B cell (primary cell): Measurements from ENCODE around the gene GPR152. TPM values are rescaled to one million over a fixed set of nuclear protein-coding genes. Genes with fewer than 3 reads are reported as not detected.

Source experiments
- ATAC-seq: fragments of 200-7000 bp; cut with Tn5 transposase; one replicate; pipeline ENCODE4 v1.10.0; 2021; ENCODE audit warnings: low read depth, mild to moderate bottlenecking, moderate number of reproducible peaks, moderate library complexity
- CTCF ChIA-PET: fragments of 350-600 bp; sonication (Branson Sonifier 250); formaldehyde crosslinking; loops from one replicate; lab custom pipeline; 2021; ENCODE audit warnings: antibody characterized with exemption, inconsistent platforms; lab: Charles Lee
- POLR2A ChIA-PET: fragments of 350-600 bp; sonication (Branson Sonifier 250); formaldehyde crosslinking; loops from one replicate; lab custom pipeline; 2021; ENCODE audit warnings: antibody characterized with exemption; lab: Charles Lee
- DNase-seq: peaks from one replicate; pipeline ENCODE4 v3.0.0; 2013
- H2AFZ ChIP-seq: 2 replicates; pipeline ENCODE4 v1.6.1; 2012; ENCODE audit warnings: mild to moderate bottlenecking, low read depth, low read length; ENCODE audit not compliant: insufficient read depth, poor library complexity, severe bottlenecking
- H3K27ac ChIP-seq, 2 donors: 1 replicate in 1 of 2; 2 replicates in 1 of 2; pipeline ENCODE4 v1.5.1; 2012 to 2013; ENCODE audit warnings: low read length in 2 of 2, mild to moderate bottlenecking in 2 of 2, moderate library complexity in 1 of 2
- H3K27me3 ChIP-seq, 4 experiments: fragments of 200-600 bp in 1 of 4; sonication (generic) in 1 of 4; replicated peaks in 1 of 4; 1 replicate in 2 of 4; 2 replicates in 2 of 4; pipeline versions ENCODE4 v1.6.1 to v1.7.0; 2013 to 2016; ENCODE audit warnings: low read length in 3 of 4, mild to moderate bottlenecking in 2 of 4, mixed read lengths in 1 of 4, moderate library complexity in 1 of 4; ENCODE audit not compliant: insufficient read depth in 4 of 4, control insufficient read depth in 3 of 4; ENCODE audit errors: control extremely low read depth in 1 of 4
- H3K36me3 ChIP-seq, 2 experiments: replicated peaks in 1 of 2; 1 replicate in 1 of 2; 2 replicates in 1 of 2; pipeline versions ENCODE4 v1.6.1 to v1.7.1; 2013; ENCODE audit warnings: low read length in 1 of 2; ENCODE audit not compliant: insufficient read depth in 2 of 2, control insufficient read depth in 1 of 2; ENCODE audit errors: control extremely low read depth in 1 of 2, extremely low read depth in 1 of 2
- H3K4me1 ChIP-seq, 2 donors: fragments of 200-600 bp in 1 of 2; sonication (generic) in 1 of 2; 1 replicate in 1 of 2; 2 replicates in 1 of 2; pipeline versions ENCODE4 v1.5.1 to v1.6.1; 2013 to 2017; ENCODE audit warnings: low read length in 2 of 2; ENCODE audit not compliant: control insufficient read depth in 2 of 2, insufficient read depth in 2 of 2
- H3K4me2 ChIP-seq: replicated peaks from 2 replicates; pipeline ENCODE3; 2012; ENCODE audit warnings: mild to moderate bottlenecking, low read depth, low read length; ENCODE audit not compliant: poor library complexity, severe bottlenecking
- H3K4me3 ChIP-seq, 5 experiments: fragments of 200-600 bp in 1 of 5; sonication (generic) in 1 of 5; 1 replicate in 3 of 5; 2 replicates in 2 of 5; pipeline versions ENCODE4 v1.5.1 to v1.7.0; 2011 to 2016; ENCODE audit warnings: low read length in 4 of 5, mild to moderate bottlenecking in 4 of 5, low read depth in 2 of 5, control low read depth in 1 of 5, moderate library complexity in 1 of 5; ENCODE audit not compliant: insufficient read depth in 1 of 5; ENCODE audit errors: control extremely low read depth in 1 of 5, extremely low read depth in 1 of 5
- H3K79me2 ChIP-seq: fragments of 200-600 bp; sonication (generic); one replicate; pipeline ENCODE4 v1.6.0; 2016; ENCODE audit warnings: low read length; ENCODE audit not compliant: control insufficient read depth, insufficient read depth
- H3K9ac ChIP-seq: fragments of 200-600 bp; sonication (generic); 2 replicates; pipeline ENCODE4 v1.6.1; 2017; ENCODE audit warnings: mild to moderate bottlenecking, low read length, moderate library complexity
- H3K9me3 ChIP-seq, 3 donors: one replicate each; pipeline versions ENCODE4 v1.6.1 to v1.7.1; 2013; ENCODE audit warnings: low read length in 2 of 3; ENCODE audit not compliant: control insufficient read depth in 2 of 3, insufficient read depth in 1 of 3; ENCODE audit errors: control extremely low read depth in 1 of 3
- H4K20me1 ChIP-seq: 2 replicates; pipeline ENCODE4 v1.6.0; 2012; ENCODE audit warnings: mild to moderate bottlenecking, low read length; ENCODE audit not compliant: insufficient read depth, control insufficient read depth, poor library complexity, severe bottlenecking
- H3K27ac Mint-ChIP-seq: one replicate; pipeline ENCODE4 v1.8.0; 2021; ENCODE audit warnings: mixed read lengths
- H3K27me3 Mint-ChIP-seq: one replicate; pipeline ENCODE4 v1.8.0; 2021; ENCODE audit warnings: mixed read lengths
- H3K4me1 Mint-ChIP-seq: one replicate; pipeline ENCODE4 v1.8.0; 2021; ENCODE audit warnings: mixed read lengths
- H3K4me3 Mint-ChIP-seq: one replicate; pipeline ENCODE4 v1.8.0; 2021; ENCODE audit warnings: mixed read lengths
- H3K9me3 Mint-ChIP-seq: one replicate; pipeline ENCODE4 v1.8.0; 2022; ENCODE audit warnings: mixed read lengths; ENCODE audit not compliant: insufficient read depth
- EZH2 ChIP-seq: IDR thresholded peaks from 2 replicates; pipeline ENCODE4 v1.6.1; 2012; ENCODE audit warnings: borderline replicate concordance, low read depth, mild to moderate bottlenecking, moderate library complexity, low read length; ENCODE audit not compliant: insufficient read depth, poor library complexity, severe bottlenecking
- WGBS: methylation state at CpG from one replicate; pipeline ENCODE4 v1.1.5; 2013; ENCODE audit warnings: missing lambda C conversion rate; ENCODE audit not compliant: insufficient coverage; 5-methylcytosine and 5-hydroxymethylcytosine counted together
- intact Hi-C: fragments of 100-400 bp; cut with micrococcal nuclease; formaldehyde crosslinking; loops from one replicate; pipeline ENCODE4 v1.10.0; 2022
- polyA plus RNA-seq: library from polyadenylated mRNA; depleted of rRNA; stranded (reverse); fragments of >200 nt; gene quantifications from 2 replicates; pipeline ENCODE4 v1.2.3, GENCODE V29; 2012
- total RNA-seq, 2 donors: library from RNA; stranded (reverse); fragments of 120-200 nt in 1 of 2; gene quantifications; 1 replicate in 1 of 2; 2 replicates in 1 of 2; pipeline versions ENCODE4 v1.2.3 to v1.2.4, GENCODE V29; 2013 to 2022
- TF ChIP-seq, protein P1 (sequence below): fragments of 200-600 bp; IDR thresholded peaks from one replicate; pipeline ENCODE4 v1.8.0; 2022; ENCODE audit warnings: antibody characterized with exemption, mild to moderate bottlenecking

The GPR152 gene
- total and polyA plus RNA-seq, 2 donors (not counting 1 experiment from before 2014, with no cell fraction given) = 0.24 TPM; not detected in 1

DNA sequence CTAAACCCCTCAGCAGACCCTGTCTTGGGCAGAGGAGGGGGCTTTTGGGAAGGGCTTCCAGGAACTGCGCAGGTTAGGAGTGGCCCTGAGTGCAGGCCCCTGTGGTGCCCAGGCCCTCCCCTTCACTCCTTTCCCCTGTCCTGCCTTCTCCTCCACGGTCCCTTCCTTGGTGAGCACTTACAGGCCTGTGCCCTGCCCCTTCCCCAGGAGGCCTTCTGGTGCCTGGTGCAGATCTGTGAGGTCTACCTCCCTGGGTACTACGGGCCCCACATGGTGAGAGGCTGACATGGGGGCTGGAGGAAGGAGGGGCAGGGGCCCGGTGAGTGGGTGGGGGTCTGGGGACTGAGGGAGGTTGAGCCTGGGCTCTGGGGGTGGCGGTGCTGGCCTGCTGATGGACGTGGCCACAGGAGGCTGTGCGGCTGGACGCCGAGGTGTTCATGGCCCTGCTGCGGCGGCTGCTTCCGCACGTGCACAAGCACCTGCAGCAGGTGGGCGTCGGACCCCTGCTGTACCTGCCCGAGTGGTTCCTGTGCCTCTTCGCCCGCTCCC, 46.0 kb downstream of the GPR152 start:
- POLR2A ChIA-PET = interaction anchor here (1.0 to 4.2 kb wide), 6 partner anchors 13 to 77 kb away, joined by 5 to 78 read pairs (median 10); partner anchors contain the start of genes PTPRCAP, RPS6KB2 and TMEM134
- H3K27me3 ChIP-seq = no peaks in the 10 kb centered on the region
- H3K4me3 ChIP-seq = peak overlapping the region in 4 of 5 experiments; percentile 7 to 96 (median 36)
- peaks cover 0 to 2% (median 0%) of the 10 kb centered on the region in 3 donors for H3K9me3 ChIP-seq
- WGBS = 73% methylated on average over 17 of the region's 18 CpGs
- no peak for TF ChIP-seq EZH2
- TF ChIP-seq, protein P1, sequence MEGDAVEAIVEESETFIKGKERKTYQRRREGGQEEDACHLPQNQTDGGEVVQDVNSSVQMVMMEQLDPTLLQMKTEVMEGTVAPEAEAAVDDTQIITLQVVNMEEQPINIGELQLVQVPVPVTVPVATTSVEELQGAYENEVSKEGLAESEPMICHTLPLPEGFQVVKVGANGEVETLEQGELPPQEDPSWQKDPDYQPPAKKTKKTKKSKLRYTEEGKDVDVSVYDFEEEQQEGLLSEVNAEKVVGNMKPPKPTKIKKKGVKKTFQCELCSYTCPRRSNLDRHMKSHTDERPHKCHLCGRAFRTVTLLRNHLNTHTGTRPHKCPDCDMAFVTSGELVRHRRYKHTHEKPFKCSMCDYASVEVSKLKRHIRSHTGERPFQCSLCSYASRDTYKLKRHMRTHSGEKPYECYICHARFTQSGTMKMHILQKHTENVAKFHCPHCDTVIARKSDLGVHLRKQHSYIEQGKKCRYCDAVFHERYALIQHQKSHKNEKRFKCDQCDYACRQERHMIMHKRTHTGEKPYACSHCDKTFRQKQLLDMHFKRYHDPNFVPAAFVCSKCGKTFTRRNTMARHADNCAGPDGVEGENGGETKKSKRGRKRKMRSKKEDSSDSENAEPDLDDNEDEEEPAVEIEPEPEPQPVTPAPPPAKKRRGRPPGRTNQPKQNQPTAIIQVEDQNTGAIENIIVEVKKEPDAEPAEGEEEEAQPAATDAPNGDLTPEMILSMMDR = no peak
- peak overlapping the region; percentile 34 to 83 for H3K27ac ChIP-seq
- peaks cover 78% of the 10 kb centered on the region for H3K79me2 ChIP-seq
- Mint-ChIP-seq H3K27ac (peak overlapping the region; percentile 100), H3K27me3 (no peaks in the 10 kb centered on the region), H3K4me3 (peak overlapping the region; percentile 72), H3K4me1 (peaks cover 81% of the 10 kb centered on the region), H3K9me3 (no peaks in the 10 kb centered on the region)
- peaks cover 87 to 93% of the 10 kb centered on the region in 2 donors for H3K4me1 ChIP-seq
- ATAC-seq = no peak
- H4K20me1 ChIP-seq = peaks cover 47% of the 10 kb centered on the region
- H3K4me2 ChIP-seq = peak overlapping the region; percentile 89
- H3K36me3 ChIP-seq = peaks cover 0 to 49% of the 10 kb centered on the region in 2 experiments
- H3K9ac ChIP-seq = peak overlapping the region; percentile 89
- CTCF ChIA-PET = interaction anchor here (0.8 to 3.4 kb wide), 7 partner anchors 9 to 66 kb away, joined by 3 to 18 read pairs (median 4); partner anchors contain the start of genes CARNS1 and PTPRCAP
- H2AFZ ChIP-seq = no peak overlapping the region
- intact Hi-C loops = loop anchor here (10.0 kb wide), 1 partner anchor 178 kb away; the partner anchor contains the start of gene GSTP1
- no peak for DNase-seq
